Neural cell (in vitro differentiated cells): ENCODE measurements around the gene IL3RA. TPM values are rescaled to one million over a fixed set of nuclear protein-coding genes. Genes with fewer than 3 reads are reported as not detected.
"Not testable (repeated sequence)": the region's sequence is repeated elsewhere in the genome, so short reads cannot be mapped to it uniquely, and the experiment has no call there.

ENCODE experiments used
- H2AFZ ChIP-seq: fragments of 200-600, 300-800 bp; sonication (generic), shearing (Covaris generic); 2 replicates; pipeline ENCODE4 v1.6.0; 2014; ENCODE audit warnings: low read depth, mild to moderate bottlenecking, antibody characterized with exemption, low read length, moderate library complexity
- H3F3A ChIP-seq: fragments of 200-600 bp; shearing (Covaris generic); 2 replicates; pipeline ENCODE4 v1.6.1; 2016; ENCODE audit warnings: mild to moderate bottlenecking, moderate library complexity, mixed read lengths, antibody characterized with exemption, low read length; ENCODE audit not compliant: insufficient read depth, poor library complexity, severe bottlenecking
- H3K27ac ChIP-seq: fragments of 200-600, 300-800 bp; sonication (generic), shearing (Covaris generic); 2 replicates; pipeline ENCODE4 v1.5.1; 2014; ENCODE audit warnings: mild to moderate bottlenecking, low read length, moderate library complexity
- H3K27me3 ChIP-seq: fragments of 300-800, 200-600 bp; sonication (generic), shearing (Covaris generic); 2 replicates; pipeline ENCODE4 v1.6.0; 2014; ENCODE audit warnings: mild to moderate bottlenecking, low read depth, low read length, moderate library complexity; ENCODE audit not compliant: insufficient read depth
- H3K36me3 ChIP-seq: fragments of 300-800, 200-600 bp; sonication (generic), shearing (Covaris generic); 2 replicates; pipeline ENCODE4 v1.5.1; 2014; ENCODE audit warnings: mild to moderate bottlenecking, antibody characterized with exemption, low read length, moderate library complexity; ENCODE audit not compliant: insufficient read depth
- H3K4me2 ChIP-seq: fragments of 300-800, 200-600 bp; sonication (generic), shearing (Covaris generic); 2 replicates; pipeline ENCODE4 v1.6.0; 2014; ENCODE audit warnings: mild to moderate bottlenecking, low read length
- H3K4me3 ChIP-seq: fragments of 300-800, 200-600 bp; sonication (generic), shearing (Covaris generic); 2 replicates; pipeline ENCODE4 v1.5.1; 2014; ENCODE audit warnings: mild to moderate bottlenecking, low read length, moderate library complexity
- H3K79me2 ChIP-seq: fragments of 200-600 bp; shearing (Covaris generic); replicated peaks from 2 replicates; pipeline ENCODE4 v1.6.0; 2014; ENCODE audit warnings: mild to moderate bottlenecking, low read length, moderate library complexity; ENCODE audit not compliant: insufficient read depth
- H3K9ac ChIP-seq: fragments of 300-800, 200-600 bp; sonication (generic), shearing (Covaris generic); 2 replicates; pipeline ENCODE4 v1.6.1; 2016; ENCODE audit warnings: mild to moderate bottlenecking, low read length, mixed read lengths
- H3K9me2 ChIP-seq: fragments of 200-600 bp; shearing (Covaris generic); 2 replicates; pipeline ENCODE4 v1.6.1; 2016; ENCODE audit warnings: mild to moderate bottlenecking, low read length, mixed read lengths; ENCODE audit not compliant: insufficient read depth
- H3K9me3 ChIP-seq: fragments of 200-600, 300-800 bp; sonication (generic), shearing (Covaris generic); 2 replicates; pipeline ENCODE4 v1.6.1; 2016; ENCODE audit warnings: mild to moderate bottlenecking, mixed run types, low read length, moderate library complexity, mixed read lengths
- H4K20me1 ChIP-seq: fragments of 200-600 bp; shearing (Covaris generic); 2 replicates; pipeline ENCODE4 v1.6.1; 2016; ENCODE audit warnings: mild to moderate bottlenecking, mixed run types; ENCODE audit not compliant: insufficient read depth
- EP300 ChIP-seq: fragments of 450-650 bp; conservative IDR thresholded peaks from 2 replicates; pipeline ENCODE4 v1.6.1; 2014; ENCODE audit warnings: antibody characterized with exemption, mild to moderate bottlenecking, moderate library complexity; ENCODE audit not compliant: poor library complexity, severe bottlenecking
- EZH2 ChIP-seq: fragments of 200-600, 300-800 bp; shearing (Covaris generic), sonication (generic); IDR thresholded peaks from 2 replicates; pipeline ENCODE4 v1.6.1; 2014; ENCODE audit warnings: antibody characterized with exemption, low read length, borderline replicate concordance, mild to moderate bottlenecking; ENCODE audit not compliant: insufficient read depth, poor library complexity, severe bottlenecking
- MXI1 ChIP-seq: fragments of 450-650 bp; conservative IDR thresholded peaks from 2 replicates; pipeline ENCODE4 v1.6.1; 2014; ENCODE audit warnings: antibody characterized with exemption, mild to moderate bottlenecking; ENCODE audit not compliant: poor library complexity, severe bottlenecking
- POLR2AphosphoS5 ChIP-seq: IDR thresholded peaks from 2 replicates; pipeline ENCODE4 v1.6.1; 2012
- RAD21 ChIP-seq: fragments of 450-650 bp; conservative IDR thresholded peaks from 2 replicates; pipeline ENCODE4 v1.6.1; 2014; ENCODE audit warnings: antibody characterized with exemption, mild to moderate bottlenecking, moderate library complexity
- SMC3 ChIP-seq: fragments of 450-650 bp; conservative IDR thresholded peaks from 2 replicates; pipeline ENCODE4 v1.6.1; 2014; ENCODE audit warnings: antibody characterized with exemption, mild to moderate bottlenecking, moderate library complexity; ENCODE audit not compliant: poor library complexity
- TAF1 ChIP-seq: IDR thresholded peaks from 2 replicates; pipeline ENCODE4 v1.6.1; 2012; ENCODE audit warnings: low read depth
- polyA plus RNA-seq: library from polyadenylated mRNA; depleted of rRNA; stranded (reverse); fragments of >200 nt; gene quantifications from 2 replicates; pipeline ENCODE4 v1.2.3, GENCODE V29; 2014
- TF ChIP-seq, protein P1 (sequence below): fragments of 450-650 bp; IDR thresholded peaks from 2 replicates; pipeline ENCODE4 v1.5.1; 2014; ENCODE audit warnings: antibody characterized with exemption, mild to moderate bottlenecking, moderate library complexity; ENCODE audit not compliant: poor library complexity, severe bottlenecking
- TF ChIP-seq, protein P2 (sequence below): IDR thresholded peaks from 2 replicates; pipeline ENCODE4 v1.6.1; 2012; ENCODE audit warnings: borderline replicate concordance

The IL3RA gene
- polyA plus RNA-seq, 1 donor from 2014 or later, result not detected

DNA sequence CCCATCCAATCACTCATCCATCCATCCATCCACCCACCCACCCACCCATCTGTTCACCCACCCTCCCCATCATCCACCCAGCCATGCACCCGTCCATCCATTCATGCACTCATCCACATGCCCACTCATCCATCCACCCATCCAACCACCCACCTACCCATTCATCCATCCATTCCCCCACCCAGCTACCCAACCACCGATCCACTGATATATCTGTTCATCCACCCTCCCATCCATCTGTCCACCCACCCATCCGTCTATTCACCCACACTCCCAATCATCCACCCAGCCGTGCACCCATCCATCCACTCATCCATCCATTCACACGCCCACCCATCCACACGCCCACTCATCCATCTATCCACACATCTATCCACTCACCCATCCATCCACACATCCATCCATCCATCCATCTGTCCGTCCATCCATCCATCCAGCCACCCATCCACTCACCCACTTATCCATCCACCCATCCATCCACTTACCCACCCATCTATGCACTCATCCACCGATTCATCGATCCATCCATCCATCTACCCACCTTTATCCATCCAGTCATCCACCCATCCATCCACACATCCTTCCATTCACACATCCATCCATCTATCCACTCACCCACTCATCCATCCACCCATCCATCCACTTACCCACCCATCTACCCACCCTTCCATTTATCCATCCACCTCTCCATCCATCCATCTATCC lies 87.7 kb downstream of the IL3RA start:
- TF ChIP-seq EZH2 (no peak), SMC3 (no peak), EP300 (no peak), MXI1 (no peak), TAF1 (no peak), POLR2AphosphoS5 (no peak), RAD21 (no peak)
- TF ChIP-seq, protein P1, sequence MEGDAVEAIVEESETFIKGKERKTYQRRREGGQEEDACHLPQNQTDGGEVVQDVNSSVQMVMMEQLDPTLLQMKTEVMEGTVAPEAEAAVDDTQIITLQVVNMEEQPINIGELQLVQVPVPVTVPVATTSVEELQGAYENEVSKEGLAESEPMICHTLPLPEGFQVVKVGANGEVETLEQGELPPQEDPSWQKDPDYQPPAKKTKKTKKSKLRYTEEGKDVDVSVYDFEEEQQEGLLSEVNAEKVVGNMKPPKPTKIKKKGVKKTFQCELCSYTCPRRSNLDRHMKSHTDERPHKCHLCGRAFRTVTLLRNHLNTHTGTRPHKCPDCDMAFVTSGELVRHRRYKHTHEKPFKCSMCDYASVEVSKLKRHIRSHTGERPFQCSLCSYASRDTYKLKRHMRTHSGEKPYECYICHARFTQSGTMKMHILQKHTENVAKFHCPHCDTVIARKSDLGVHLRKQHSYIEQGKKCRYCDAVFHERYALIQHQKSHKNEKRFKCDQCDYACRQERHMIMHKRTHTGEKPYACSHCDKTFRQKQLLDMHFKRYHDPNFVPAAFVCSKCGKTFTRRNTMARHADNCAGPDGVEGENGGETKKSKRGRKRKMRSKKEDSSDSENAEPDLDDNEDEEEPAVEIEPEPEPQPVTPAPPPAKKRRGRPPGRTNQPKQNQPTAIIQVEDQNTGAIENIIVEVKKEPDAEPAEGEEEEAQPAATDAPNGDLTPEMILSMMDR, result no peak
- TF ChIP-seq, protein P2, sequence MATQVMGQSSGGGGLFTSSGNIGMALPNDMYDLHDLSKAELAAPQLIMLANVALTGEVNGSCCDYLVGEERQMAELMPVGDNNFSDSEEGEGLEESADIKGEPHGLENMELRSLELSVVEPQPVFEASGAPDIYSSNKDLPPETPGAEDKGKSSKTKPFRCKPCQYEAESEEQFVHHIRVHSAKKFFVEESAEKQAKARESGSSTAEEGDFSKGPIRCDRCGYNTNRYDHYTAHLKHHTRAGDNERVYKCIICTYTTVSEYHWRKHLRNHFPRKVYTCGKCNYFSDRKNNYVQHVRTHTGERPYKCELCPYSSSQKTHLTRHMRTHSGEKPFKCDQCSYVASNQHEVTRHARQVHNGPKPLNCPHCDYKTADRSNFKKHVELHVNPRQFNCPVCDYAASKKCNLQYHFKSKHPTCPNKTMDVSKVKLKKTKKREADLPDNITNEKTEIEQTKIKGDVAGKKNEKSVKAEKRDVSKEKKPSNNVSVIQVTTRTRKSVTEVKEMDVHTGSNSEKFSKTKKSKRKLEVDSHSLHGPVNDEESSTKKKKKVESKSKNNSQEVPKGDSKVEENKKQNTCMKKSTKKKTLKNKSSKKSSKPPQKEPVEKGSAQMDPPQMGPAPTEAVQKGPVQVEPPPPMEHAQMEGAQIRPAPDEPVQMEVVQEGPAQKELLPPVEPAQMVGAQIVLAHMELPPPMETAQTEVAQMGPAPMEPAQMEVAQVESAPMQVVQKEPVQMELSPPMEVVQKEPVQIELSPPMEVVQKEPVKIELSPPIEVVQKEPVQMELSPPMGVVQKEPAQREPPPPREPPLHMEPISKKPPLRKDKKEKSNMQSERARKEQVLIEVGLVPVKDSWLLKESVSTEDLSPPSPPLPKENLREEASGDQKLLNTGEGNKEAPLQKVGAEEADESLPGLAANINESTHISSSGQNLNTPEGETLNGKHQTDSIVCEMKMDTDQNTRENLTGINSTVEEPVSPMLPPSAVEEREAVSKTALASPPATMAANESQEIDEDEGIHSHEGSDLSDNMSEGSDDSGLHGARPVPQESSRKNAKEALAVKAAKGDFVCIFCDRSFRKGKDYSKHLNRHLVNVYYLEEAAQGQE, result no peak
- no peaks in the 10 kb centered on the region for H3K79me2 ChIP-seq
- no peaks in the 10 kb centered on the region for H3K9me2 ChIP-seq
- no peak overlapping the region for H3K9ac ChIP-seq
- no peak overlapping the region for H3K27ac ChIP-seq
- no peaks in the 10 kb centered on the region for H3K27me3 ChIP-seq
- peaks cover 4% of the 10 kb centered on the region for H3K9me3 ChIP-seq
- H2AFZ ChIP-seq, result no peak overlapping the region
- no peak overlapping the region for H3K4me3 ChIP-seq
- no peaks in the 10 kb centered on the region for H4K20me1 ChIP-seq
- no peaks in the 10 kb centered on the region for H3F3A ChIP-seq
- H3K4me2 ChIP-seq, result no peak overlapping the region
- H3K36me3 ChIP-seq, result peaks cover 17% of the 10 kb centered on the region

DNA sequence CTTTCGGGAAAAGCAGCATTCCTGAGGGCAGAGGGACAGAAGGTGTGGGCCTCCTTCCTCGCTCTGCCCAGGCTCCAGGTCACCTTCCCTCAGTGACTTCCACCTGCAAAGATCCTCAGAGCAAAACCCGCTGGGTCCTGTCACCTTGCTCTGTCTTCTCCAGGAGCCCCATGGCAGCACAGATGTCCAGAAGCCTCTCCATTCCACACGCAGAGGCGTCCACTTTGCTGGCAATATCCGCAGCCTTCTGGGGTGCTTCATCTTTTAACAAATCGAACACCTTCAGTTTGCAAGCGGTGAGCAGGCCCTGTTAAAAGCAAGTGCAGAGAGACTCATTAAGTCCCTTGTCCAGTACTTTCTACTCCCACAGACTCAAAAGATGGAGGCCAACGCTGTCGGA lies 88.8 kb downstream of the IL3RA start:
- Histone ChIP-seq H3K9me3 (peaks cover 4% of the 10 kb centered on the region), H2AFZ (no peak overlapping the region), H3K9ac (no peak overlapping the region), H3K36me3 (peaks cover 17% of the 10 kb centered on the region), H3K27ac (no peak overlapping the region), H3K4me3 (no peak overlapping the region), H4K20me1 (no peaks in the 10 kb centered on the region), H3K9me2 (no peaks in the 10 kb centered on the region), H3K79me2 (no peaks in the 10 kb centered on the region), H3K4me2 (no peak overlapping the region), H3K27me3 (no peaks in the 10 kb centered on the region), H3F3A (no peaks in the 10 kb centered on the region)
- TF ChIP-seq, protein P1, result no peak
- TF ChIP-seq, protein P2, result no peak
- TF ChIP-seq POLR2AphosphoS5 (no peak), EZH2 (no peak), EP300 (no peak), SMC3 (no peak), MXI1 (no peak)

DNA sequence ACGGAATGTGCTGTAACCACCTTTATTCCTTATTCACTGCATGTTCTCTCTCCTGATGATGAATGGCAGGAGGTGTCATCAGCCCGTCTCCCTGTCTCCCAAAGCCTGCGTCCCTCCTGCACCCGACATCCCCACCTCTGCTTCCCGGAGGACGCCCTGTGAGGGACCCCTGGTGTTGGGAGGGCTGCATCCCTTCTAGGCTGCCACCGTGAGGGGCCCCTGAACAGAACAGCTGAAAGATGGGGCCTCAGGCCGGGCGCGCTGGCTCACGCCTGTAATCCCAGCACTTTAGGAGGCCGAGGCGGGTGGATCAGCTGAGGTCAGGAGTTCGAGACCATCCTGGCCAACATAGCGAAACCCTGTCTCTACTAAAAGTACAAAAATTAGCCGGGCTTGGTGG lies 89.7 kb downstream of the IL3RA start:
- not testable (repeated sequence) for H3K4me2 ChIP-seq, H3K9me2 ChIP-seq, H3K4me3 ChIP-seq, H3K9ac ChIP-seq, H4K20me1 ChIP-seq, H2AFZ ChIP-seq, H3K27ac ChIP-seq, H3K79me2 ChIP-seq, H3K27me3 ChIP-seq, H3F3A ChIP-seq, H3K9me3 ChIP-seq
- H3K36me3 ChIP-seq, result peaks cover 15% of the 10 kb centered on the region
